Caco-2 (cell line): ENCODE measurements around the gene MEIS1. TPM values are rescaled to one million over a fixed set of nuclear protein-coding genes. Genes with fewer than 3 reads are reported as not detected.

Experiments
- BruUV-seq: library from RNA; stranded (reverse); fragments of 400-500 nt; replicated peaks from 2 replicates; lab custom pipeline; 2021; lab: Mats Ljungman, UMichigan
- CTCF ChIA-PET: fragments of 300-600 bp; sonication (Branson Sonifier 250); formaldehyde crosslinking; loops from one replicate; lab custom pipeline; 2022; ENCODE audit warnings: antibody characterized with exemption; lab: Charles Lee
- POLR2A ChIA-PET: fragments of 300-600 bp; sonication (Branson Sonifier 250); formaldehyde crosslinking; loops from one replicate; lab custom pipeline; 2022; ENCODE audit warnings: antibody characterized with exemption; lab: Charles Lee
- DNase-seq, 2 experiments: peaks; one replicate each; pipeline versions ENCODE4 v3.0.0 to v3.0.0-alpha.2; 2020 to 2022
- H3K27me3 ChIP-seq: replicated peaks from 2 replicates; pipeline ENCODE4 v1.6.0; 2011; ENCODE audit warnings: low read length; ENCODE audit not compliant: control insufficient read depth, insufficient read depth
- H3K36me3 ChIP-seq: 2 replicates; pipeline ENCODE4 v1.5.1; 2011; ENCODE audit warnings: low read length; ENCODE audit not compliant: control insufficient read depth, insufficient read depth
- H3K4me1 ChIP-seq: fragments of 250-450 bp; sonication (Bioruptor Pico); 2 replicates; pipeline ENCODE4 v1.5.1; 2020; ENCODE audit warnings: mild to moderate bottlenecking
- H3K4me3 ChIP-seq: 2 replicates; pipeline ENCODE4 v1.5.1; 2011; ENCODE audit warnings: low read depth, mild to moderate bottlenecking, control low read depth, low read length
- H3K9me3 ChIP-seq: fragments of 250-450 bp; sonication (Bioruptor Pico); 2 replicates; pipeline ENCODE4 v1.5.1; 2020; ENCODE audit warnings: mild to moderate bottlenecking, moderate library complexity
- H3K27ac Mint-ChIP-seq: one replicate; pipeline ENCODE4 v1.8.0; 2022; ENCODE audit warnings: mixed read lengths; ENCODE audit not compliant: unreplicated experiment
- H3K27me3 Mint-ChIP-seq: one replicate; pipeline ENCODE4 v1.8.0; 2022; ENCODE audit warnings: mixed read lengths; ENCODE audit not compliant: insufficient read depth, unreplicated experiment
- H3K36me3 Mint-ChIP-seq: one replicate; pipeline ENCODE4 v1.8.0; 2022; ENCODE audit warnings: mild to moderate bottlenecking, mixed read lengths; ENCODE audit not compliant: insufficient read depth, unreplicated experiment
- H3K4me1 Mint-ChIP-seq: one replicate; pipeline ENCODE4 v1.8.0; 2022; ENCODE audit warnings: low read depth, mixed read lengths; ENCODE audit not compliant: unreplicated experiment
- H3K4me3 Mint-ChIP-seq: one replicate; pipeline ENCODE4 v1.8.0; 2022; ENCODE audit warnings: mild to moderate bottlenecking, moderate library complexity, mixed read lengths; ENCODE audit not compliant: unreplicated experiment
- H3K9me3 Mint-ChIP-seq: one replicate; pipeline ENCODE4 v1.8.0; 2022; ENCODE audit warnings: mixed read lengths; ENCODE audit not compliant: unreplicated experiment
- intact Hi-C: fragments of 100-400 bp; cut with micrococcal nuclease; formaldehyde crosslinking; loops from one replicate; pipeline ENCODE4 v1.10.0; 2022; ENCODE audit not compliant: unreplicated experiment
- total RNA-seq: library from RNA; stranded (reverse); gene quantifications from 2 replicates; pipeline ENCODE4 v1.2.3, GENCODE V29; 2022
- TF ChIP-seq, protein P1 (sequence below), 2 experiments: fragments of 200-600 bp in 1 of 2; IDR thresholded peaks; 1 replicate in 1 of 2; 2 replicates in 1 of 2; pipeline versions ENCODE4 v1.5.1 to v1.8.0; 2011 to 2022; ENCODE audit warnings: antibody characterized with exemption in 1 of 2, control low read depth in 1 of 2, inconsistent platforms in 1 of 2, low read depth in 1 of 2, low read length in 1 of 2, mild to moderate bottlenecking in 1 of 2, moderate library complexity in 1 of 2; ENCODE audit not compliant: insufficient read depth in 1 of 2, severe bottlenecking in 1 of 2, unreplicated experiment in 1 of 2

Gene MEIS1
- total RNA-seq, 1 experiment from 2014 or later: 7.4 TPM

DNA sequence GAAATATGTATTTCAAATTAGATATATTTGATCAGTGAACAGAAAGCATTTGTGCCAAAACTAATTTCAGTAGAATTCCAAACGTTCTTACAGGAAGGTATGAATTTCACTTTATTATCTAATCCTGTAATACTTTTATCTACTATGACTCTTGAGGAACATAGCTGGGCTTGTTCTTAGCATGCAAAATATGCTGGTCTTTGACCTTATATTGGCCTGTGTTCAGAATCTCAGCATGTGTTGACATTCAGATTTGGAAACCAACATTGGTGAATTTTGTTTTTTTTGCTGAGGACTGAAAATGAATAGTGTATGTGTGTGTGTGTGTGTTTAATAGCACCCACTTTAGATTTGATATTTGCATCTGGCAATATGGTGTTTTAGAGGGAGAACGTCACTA lies 112.2 kb downstream of the MEIS1 start:
- POLR2A ChIA-PET: no interaction called here
- intact Hi-C loops: no loop called here
- H3K27me3 ChIP-seq: no peaks in the 10 kb centered on the region

DNA sequence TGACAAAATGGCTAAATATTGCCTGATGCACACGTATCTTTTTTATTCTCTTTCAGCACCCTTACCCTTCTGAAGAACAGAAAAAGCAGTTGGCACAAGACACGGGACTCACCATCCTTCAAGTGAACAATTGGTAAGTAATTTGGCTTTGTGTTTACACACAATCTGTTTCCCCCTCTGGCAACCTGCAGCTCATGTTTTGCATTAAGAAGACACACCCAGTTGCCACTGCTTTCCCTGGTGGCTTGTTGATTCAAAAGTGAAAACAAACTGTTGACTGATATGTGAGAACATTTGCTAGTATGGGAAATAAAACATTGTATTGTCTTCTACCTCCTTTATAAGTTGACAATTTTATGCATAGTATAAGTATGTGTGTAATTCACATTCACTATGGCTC lies 113.0 kb downstream of the MEIS1 start:
- intact Hi-C loops: no loop called here
- Histone ChIP-seq H3K9me3 (no peaks in the 10 kb centered on the region), H3K4me1 (peaks cover 6% of the 10 kb centered on the region; the same call in 1 of the 2 replicates), H3K27me3 (no peaks in the 10 kb centered on the region), H3K36me3 (no peaks in the 10 kb centered on the region), H3K4me3 (no peak overlapping the region)
- Mint-ChIP-seq H3K27ac (no peak overlapping the region), H3K27me3 (no peaks in the 10 kb centered on the region), H3K4me1 (peaks cover 9% of the 10 kb centered on the region), H3K9me3 (no peaks in the 10 kb centered on the region), H3K4me3 (no peak overlapping the region), H3K36me3 (no peaks in the 10 kb centered on the region)
- ChIA-PET POLR2A (no interaction called here), CTCF (no interaction called here)
- BruUV-seq: no TSS peak
- TF ChIP-seq, protein P1, sequence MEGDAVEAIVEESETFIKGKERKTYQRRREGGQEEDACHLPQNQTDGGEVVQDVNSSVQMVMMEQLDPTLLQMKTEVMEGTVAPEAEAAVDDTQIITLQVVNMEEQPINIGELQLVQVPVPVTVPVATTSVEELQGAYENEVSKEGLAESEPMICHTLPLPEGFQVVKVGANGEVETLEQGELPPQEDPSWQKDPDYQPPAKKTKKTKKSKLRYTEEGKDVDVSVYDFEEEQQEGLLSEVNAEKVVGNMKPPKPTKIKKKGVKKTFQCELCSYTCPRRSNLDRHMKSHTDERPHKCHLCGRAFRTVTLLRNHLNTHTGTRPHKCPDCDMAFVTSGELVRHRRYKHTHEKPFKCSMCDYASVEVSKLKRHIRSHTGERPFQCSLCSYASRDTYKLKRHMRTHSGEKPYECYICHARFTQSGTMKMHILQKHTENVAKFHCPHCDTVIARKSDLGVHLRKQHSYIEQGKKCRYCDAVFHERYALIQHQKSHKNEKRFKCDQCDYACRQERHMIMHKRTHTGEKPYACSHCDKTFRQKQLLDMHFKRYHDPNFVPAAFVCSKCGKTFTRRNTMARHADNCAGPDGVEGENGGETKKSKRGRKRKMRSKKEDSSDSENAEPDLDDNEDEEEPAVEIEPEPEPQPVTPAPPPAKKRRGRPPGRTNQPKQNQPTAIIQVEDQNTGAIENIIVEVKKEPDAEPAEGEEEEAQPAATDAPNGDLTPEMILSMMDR (IDR thresholded peaks at IDR 0.05; ENCODE audit: insufficient read depth in 1 of 2, low read depth in 1 of 2, low read length in 1 of 2, severe bottlenecking in 1 of 2, unreplicated experiment in 1 of 2): no peak
- no peak for DNase-seq

More for the DNA sequence above, 112.2 kb downstream of the MEIS1 start:
- Mint-ChIP-seq H3K9me3 (no peaks in the 10 kb centered on the region), H3K4me1 (peaks cover 9% of the 10 kb centered on the region), H3K4me3 (no peak overlapping the region), H3K27me3 (no peaks in the 10 kb centered on the region), H3K36me3 (no peaks in the 10 kb centered on the region), H3K27ac (no peak overlapping the region)
- H3K36me3 ChIP-seq: no peaks in the 10 kb centered on the region
- H3K9me3 ChIP-seq: no peaks in the 10 kb centered on the region
- no peak overlapping the region for H3K4me3 ChIP-seq
- DNase-seq: no peak
- TF ChIP-seq, protein P1 (IDR thresholded peaks at IDR 0.05; ENCODE audit: insufficient read depth in 1 of 2, low read depth in 1 of 2, low read length in 1 of 2, severe bottlenecking in 1 of 2, unreplicated experiment in 1 of 2): no peak
- CTCF ChIA-PET: no interaction called here
- no TSS peak for BruUV-seq
- peaks cover 6% of the 10 kb centered on the region; the same call in 1 of the 2 replicates for H3K4me1 ChIP-seq

DNA sequence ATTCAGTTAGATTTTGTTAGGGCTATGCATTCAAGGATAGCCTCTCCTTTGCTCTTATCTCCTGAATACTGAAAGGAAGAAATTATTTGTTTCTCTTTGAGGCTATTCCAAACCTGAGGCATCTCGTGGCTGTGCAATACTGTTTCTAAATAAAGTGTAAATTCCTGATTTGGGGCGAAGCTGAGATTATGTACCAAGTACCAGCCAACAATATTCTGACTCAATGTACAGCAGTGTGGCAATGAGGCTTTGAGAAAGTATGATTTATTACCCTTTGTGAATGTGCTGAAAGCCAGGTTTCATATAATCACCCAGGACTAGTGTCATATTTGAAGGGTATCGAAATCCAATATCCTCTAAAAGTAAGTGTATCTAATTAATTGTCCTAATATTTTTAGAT lies 113.5 kb downstream of the MEIS1 start:
- TF ChIP-seq, protein P1 (IDR thresholded peaks at IDR 0.05; ENCODE audit: insufficient read depth in 1 of 2, low read depth in 1 of 2, low read length in 1 of 2, severe bottlenecking in 1 of 2, unreplicated experiment in 1 of 2): no peak
- no peaks in the 10 kb centered on the region for H3K36me3 Mint-ChIP-seq
- no peak overlapping the region for H3K4me3 Mint-ChIP-seq
- Histone ChIP-seq H3K36me3 (no peaks in the 10 kb centered on the region), H3K9me3 (no peaks in the 10 kb centered on the region), H3K27me3 (no peaks in the 10 kb centered on the region), H3K4me3 (no peak overlapping the region), H3K4me1 (peaks cover 6% of the 10 kb centered on the region; the same call in 1 of the 2 replicates)
- ChIA-PET CTCF (no interaction called here), POLR2A (no interaction called here)
- peaks cover 9% of the 10 kb centered on the region for H3K4me1 Mint-ChIP-seq
- no peak overlapping the region for H3K27ac Mint-ChIP-seq
- no peaks in the 10 kb centered on the region for H3K27me3 Mint-ChIP-seq
- intact Hi-C loops: no loop called here
- no peak for DNase-seq
- no TSS peak for BruUV-seq
- no peaks in the 10 kb centered on the region for H3K9me3 Mint-ChIP-seq
